C4-2B (cell line): ENCODE data around the gene CTNNA3.

Experiments
- CTCF ChIP-seq: fragments of 450-650 bp; conservative IDR thresholded peaks from 2 replicates; pipeline ENCODE4 v1.5.1; 2017; ENCODE audit warnings: mild to moderate bottlenecking
- ZFX ChIP-seq: fragments of 450-650 bp; IDR thresholded peaks from 2 replicates; pipeline ENCODE4 v1.6.1; 2017

- TF ChIP-seq CTCF (no peak), ZFX (no peak)
Observed at GRCh38 chr10:66982792-66983474, 713.1 kb downstream of the CTNNA3 start.
